Liver (tissue), 9 donors: Measurements from ENCODE around the gene SERPINA4. TPM values are rescaled to one million over a fixed set of nuclear protein-coding genes. Genes with fewer than 3 reads are reported as not detected.

Experiments
- DNase-seq: peaks from one replicate; pipeline ENCODE4 v3.0.0-alpha.2; 2017; ENCODE audit warnings: low spot score
- H3K27ac ChIP-seq, 2 donors: one replicate each; pipeline ENCODE4 v1.7.0; 2013; ENCODE audit warnings: inconsistent platforms in 2 of 2, low read length in 2 of 2, control low read depth in 1 of 2, low read depth in 1 of 2, mild to moderate bottlenecking in 1 of 2
- H3K27me3 ChIP-seq, 4 donors: one replicate each; pipeline versions ENCODE4 v1.6.1 to v1.7.0; 2013; ENCODE audit warnings: low read length in 3 of 4, inconsistent platforms in 1 of 4, mild to moderate bottlenecking in 1 of 4, moderate library complexity in 1 of 4; ENCODE audit not compliant: control insufficient read depth in 4 of 4, insufficient read depth in 4 of 4
- H3K36me3 ChIP-seq, 4 donors: one replicate each; pipeline versions ENCODE4 v1.6.1 to v1.7.0; 2013; ENCODE audit warnings: low read length in 3 of 4, mild to moderate bottlenecking in 3 of 4, low read depth in 1 of 4, moderate library complexity in 1 of 4; ENCODE audit not compliant: control insufficient read depth in 4 of 4, insufficient read depth in 3 of 4
- H3K4me1 ChIP-seq, 4 donors: one replicate each; pipeline versions ENCODE4 v1.6.1 to v1.7.0; 2013; ENCODE audit warnings: low read length in 3 of 4, mild to moderate bottlenecking in 3 of 4, moderate library complexity in 1 of 4; ENCODE audit not compliant: control insufficient read depth in 4 of 4, insufficient read depth in 4 of 4
- H3K4me3 ChIP-seq, 3 donors: one replicate each; pipeline versions ENCODE4 v1.6.1 to v1.7.0; 2013; ENCODE audit warnings: low read length in 3 of 3, control low read depth in 1 of 3, low read depth in 1 of 3, mild to moderate bottlenecking in 1 of 3
- H3K9ac ChIP-seq, 2 donors: one replicate each; pipeline ENCODE4 v1.7.0; 2013; ENCODE audit warnings: low read length in 2 of 2, mild to moderate bottlenecking in 2 of 2, moderate library complexity in 2 of 2, control low read depth in 1 of 2, low read depth in 1 of 2
- H3K9me3 ChIP-seq, 4 donors: one replicate each; pipeline versions ENCODE4 v1.6.1 to v1.7.0; 2013; ENCODE audit warnings: low read length in 3 of 4; ENCODE audit not compliant: control insufficient read depth in 4 of 4
- EGR1 ChIP-seq, 2 donors: IDR thresholded peaks; 2 replicates each; pipeline ENCODE4 v1.6.1; 2016 to 2018; ENCODE audit warnings: antibody characterized with exemption in 2 of 2, low read depth in 2 of 2
- FOXA1 ChIP-seq: IDR thresholded peaks from 2 replicates; pipeline ENCODE4 v1.6.1; 2016; ENCODE audit warnings: antibody characterized with exemption
- FOXA2 ChIP-seq: IDR thresholded peaks from 2 replicates; pipeline ENCODE4 v1.6.1; 2016; ENCODE audit warnings: antibody characterized with exemption
- GABPA ChIP-seq, 2 donors: IDR thresholded peaks in 1 of 2; conservative IDR thresholded peaks in 1 of 2; 2 replicates each; pipeline ENCODE4 v1.6.1; 2016; ENCODE audit warnings: antibody characterized with exemption in 2 of 2, mild to moderate bottlenecking in 1 of 2, moderate library complexity in 1 of 2
- HNF4A ChIP-seq, 2 donors: conservative IDR thresholded peaks; 2 replicates each; pipeline ENCODE4 v1.6.1; 2016; ENCODE audit warnings: antibody characterized with exemption in 2 of 2, mild to moderate bottlenecking in 2 of 2
- HNF4G ChIP-seq: IDR thresholded peaks from 2 replicates; pipeline ENCODE4 v1.6.1; 2016; ENCODE audit warnings: antibody characterized with exemption
- JUND ChIP-seq, 2 donors: IDR thresholded peaks; 2 replicates each; pipeline ENCODE4 v1.6.1; 2016; ENCODE audit warnings: antibody characterized with exemption in 2 of 2
- NR2F2 ChIP-seq: IDR thresholded peaks from 2 replicates; pipeline ENCODE4 v1.6.1; 2016; ENCODE audit warnings: antibody characterized with exemption
- RAD21 ChIP-seq, 2 donors: IDR thresholded peaks; 2 replicates each; pipeline ENCODE4 v1.6.1; 2016; ENCODE audit warnings: antibody characterized with exemption in 2 of 2, mild to moderate bottlenecking in 2 of 2
- RXRA ChIP-seq, 2 donors: IDR thresholded peaks; 2 replicates each; pipeline ENCODE4 v1.6.1; 2017 to 2018; ENCODE audit warnings: antibody characterized with exemption in 2 of 2, mild to moderate bottlenecking in 1 of 2
- SP1 ChIP-seq: IDR thresholded peaks from 2 replicates; pipeline ENCODE4 v1.6.1; 2018; ENCODE audit warnings: antibody characterized with exemption, mild to moderate bottlenecking
- TAF1 ChIP-seq: conservative IDR thresholded peaks from 2 replicates; pipeline ENCODE4 v1.6.1; 2016; ENCODE audit warnings: antibody characterized with exemption, mild to moderate bottlenecking
- YY1 ChIP-seq: IDR thresholded peaks from 2 replicates; pipeline ENCODE4 v1.6.1; 2016; ENCODE audit warnings: antibody characterized with exemption, mild to moderate bottlenecking
- WGBS: extraction: QIAGEN DNeasy Blood & Tissue Kit; methylation state at CpG from one replicate; pipeline ENCODE4 v1.1.7; 2013; 5-methylcytosine and 5-hydroxymethylcytosine counted together
- polyA plus RNA-seq, 2 donors: library from polyadenylated mRNA; stranded (reverse) in 1 of 2; unstranded in 1 of 2; fragments of 200-250 nt in 1 of 2; fragments of >200 nt in 1 of 2; fragmentation: Nextera tagmentation in 1 of 2; extraction: Ambion mirVana in 1 of 2; gene quantifications; one replicate each; pipeline versions ENCODE4 v1.2.1 to v1.2.3, GENCODE V29; 2013 to 2015
- total RNA-seq, 2 donors: library from RNA; depleted of rRNA; stranded (reverse); fragments of >200 nt; gene quantifications; one replicate each; pipeline ENCODE4 v1.2.3, GENCODE V29; 2014
- TF ChIP-seq, protein P1 (sequence below): IDR thresholded peaks from 2 replicates; pipeline ENCODE4 v1.6.1; 2016; ENCODE audit warnings: antibody characterized with exemption
- TF ChIP-seq, protein P2 (sequence below): IDR thresholded peaks from 2 replicates; pipeline ENCODE4 v1.6.1; 2016; ENCODE audit warnings: antibody characterized with exemption
- TF ChIP-seq, protein P3 (sequence below): IDR thresholded peaks from 2 replicates; pipeline ENCODE4 v1.6.1; 2016; ENCODE audit warnings: antibody characterized with exemption
- TF ChIP-seq, protein P4 (sequence below): IDR thresholded peaks from 2 replicates; pipeline ENCODE4 v1.6.1; 2016; ENCODE audit warnings: antibody characterized with exemption, mild to moderate bottlenecking
- TF ChIP-seq, protein P5 (sequence below): fragments of 150-350 bp; IDR thresholded peaks from 2 replicates; pipeline ENCODE4 v1.5.1; 2017; ENCODE audit warnings: improper control_type of control experiment, low read depth, low read length; ENCODE audit not compliant: missing input control
- donor health status: healthy.
- donor health status: healthy.
- donor health status: healthy.
- donor health status: healthy.
- donor health status: healthy.

SERPINA4 gene
- total and polyA plus RNA-seq, 4 donors, result 50.5 to 150 (median 74.0) TPM

DNA sequence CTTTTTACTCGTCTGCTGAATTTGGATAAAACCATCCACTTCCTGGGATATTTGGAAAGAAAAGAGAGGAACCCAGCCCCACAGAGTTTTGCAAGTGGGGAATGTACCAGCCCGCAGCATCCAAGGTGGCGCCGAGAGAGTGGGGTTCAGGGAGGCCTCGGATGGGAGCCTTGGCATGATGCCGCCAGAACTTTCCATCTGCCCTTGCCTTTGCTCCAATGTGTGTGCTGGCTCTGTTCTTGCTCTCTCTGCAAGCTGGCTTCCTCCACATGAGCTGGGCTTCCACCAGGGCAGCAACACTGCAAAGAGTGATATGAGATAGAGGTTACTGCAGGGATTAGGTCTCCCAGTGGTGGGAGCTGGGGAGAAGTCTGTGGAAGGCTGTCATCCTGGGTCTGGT, 45.4 kb upstream of the SERPINA4 start:
- Histone ChIP-seq H3K27ac (no peak overlapping the region), H3K9me3 (no peaks in the 10 kb centered on the region), H3K36me3 (no peaks in the 10 kb centered on the region), H3K4me1 (peaks cover 0 to 8% (median 4%) of the 10 kb centered on the region in 4 donors), H3K9ac (no peak overlapping the region), H3K27me3 (no peaks in the 10 kb centered on the region), H3K4me3 (no peak overlapping the region)
- 96% methylated on average over 6 of the region's 6 CpGs for WGBS
- TF ChIP-seq FOXA1, result no peak
- no peak for TF ChIP-seq NR2F2
- TF ChIP-seq RAD21 (IDR thresholded peaks at IDR 0.05), result no peak
- no peak for TF ChIP-seq RXRA (IDR thresholded peaks at IDR 0.05)
- TF ChIP-seq, protein P1, sequence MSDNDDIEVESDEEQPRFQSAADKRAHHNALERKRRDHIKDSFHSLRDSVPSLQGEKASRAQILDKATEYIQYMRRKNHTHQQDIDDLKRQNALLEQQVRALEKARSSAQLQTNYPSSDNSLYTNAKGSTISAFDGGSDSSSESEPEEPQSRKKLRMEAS, result no peak
- no peak for TF ChIP-seq FOXA2
- no peak for TF ChIP-seq GABPA (IDR thresholded peaks at IDR 0.05 in 1 of 2, conservative IDR thresholded peaks at IDR 0.05 in 1 of 2)
- TF ChIP-seq, protein P2, sequence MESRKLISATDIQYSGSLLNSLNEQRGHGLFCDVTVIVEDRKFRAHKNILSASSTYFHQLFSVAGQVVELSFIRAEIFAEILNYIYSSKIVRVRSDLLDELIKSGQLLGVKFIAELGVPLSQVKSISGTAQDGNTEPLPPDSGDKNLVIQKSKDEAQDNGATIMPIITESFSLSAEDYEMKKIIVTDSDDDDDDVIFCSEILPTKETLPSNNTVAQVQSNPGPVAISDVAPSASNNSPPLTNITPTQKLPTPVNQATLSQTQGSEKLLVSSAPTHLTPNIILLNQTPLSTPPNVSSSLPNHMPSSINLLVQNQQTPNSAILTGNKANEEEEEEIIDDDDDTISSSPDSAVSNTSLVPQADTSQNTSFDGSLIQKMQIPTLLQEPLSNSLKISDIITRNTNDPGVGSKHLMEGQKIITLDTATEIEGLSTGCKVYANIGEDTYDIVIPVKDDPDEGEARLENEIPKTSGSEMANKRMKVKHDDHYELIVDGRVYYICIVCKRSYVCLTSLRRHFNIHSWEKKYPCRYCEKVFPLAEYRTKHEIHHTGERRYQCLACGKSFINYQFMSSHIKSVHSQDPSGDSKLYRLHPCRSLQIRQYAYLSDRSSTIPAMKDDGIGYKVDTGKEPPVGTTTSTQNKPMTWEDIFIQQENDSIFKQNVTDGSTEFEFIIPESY, result no peak
- TF ChIP-seq, protein P3, sequence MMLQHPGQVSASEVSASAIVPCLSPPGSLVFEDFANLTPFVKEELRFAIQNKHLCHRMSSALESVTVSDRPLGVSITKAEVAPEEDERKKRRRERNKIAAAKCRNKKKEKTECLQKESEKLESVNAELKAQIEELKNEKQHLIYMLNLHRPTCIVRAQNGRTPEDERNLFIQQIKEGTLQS, result no peak
- TF ChIP-seq SP1, result no peak
- no peak for TF ChIP-seq TAF1
- no peak for TF ChIP-seq EGR1 (IDR thresholded peaks at IDR 0.05; ENCODE audit: low read depth in 2 of 2)
- TF ChIP-seq, protein P4, sequence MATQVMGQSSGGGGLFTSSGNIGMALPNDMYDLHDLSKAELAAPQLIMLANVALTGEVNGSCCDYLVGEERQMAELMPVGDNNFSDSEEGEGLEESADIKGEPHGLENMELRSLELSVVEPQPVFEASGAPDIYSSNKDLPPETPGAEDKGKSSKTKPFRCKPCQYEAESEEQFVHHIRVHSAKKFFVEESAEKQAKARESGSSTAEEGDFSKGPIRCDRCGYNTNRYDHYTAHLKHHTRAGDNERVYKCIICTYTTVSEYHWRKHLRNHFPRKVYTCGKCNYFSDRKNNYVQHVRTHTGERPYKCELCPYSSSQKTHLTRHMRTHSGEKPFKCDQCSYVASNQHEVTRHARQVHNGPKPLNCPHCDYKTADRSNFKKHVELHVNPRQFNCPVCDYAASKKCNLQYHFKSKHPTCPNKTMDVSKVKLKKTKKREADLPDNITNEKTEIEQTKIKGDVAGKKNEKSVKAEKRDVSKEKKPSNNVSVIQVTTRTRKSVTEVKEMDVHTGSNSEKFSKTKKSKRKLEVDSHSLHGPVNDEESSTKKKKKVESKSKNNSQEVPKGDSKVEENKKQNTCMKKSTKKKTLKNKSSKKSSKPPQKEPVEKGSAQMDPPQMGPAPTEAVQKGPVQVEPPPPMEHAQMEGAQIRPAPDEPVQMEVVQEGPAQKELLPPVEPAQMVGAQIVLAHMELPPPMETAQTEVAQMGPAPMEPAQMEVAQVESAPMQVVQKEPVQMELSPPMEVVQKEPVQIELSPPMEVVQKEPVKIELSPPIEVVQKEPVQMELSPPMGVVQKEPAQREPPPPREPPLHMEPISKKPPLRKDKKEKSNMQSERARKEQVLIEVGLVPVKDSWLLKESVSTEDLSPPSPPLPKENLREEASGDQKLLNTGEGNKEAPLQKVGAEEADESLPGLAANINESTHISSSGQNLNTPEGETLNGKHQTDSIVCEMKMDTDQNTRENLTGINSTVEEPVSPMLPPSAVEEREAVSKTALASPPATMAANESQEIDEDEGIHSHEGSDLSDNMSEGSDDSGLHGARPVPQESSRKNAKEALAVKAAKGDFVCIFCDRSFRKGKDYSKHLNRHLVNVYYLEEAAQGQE, result no peak
- no peak for TF ChIP-seq JUND (IDR thresholded peaks at IDR 0.05)
- no peak for TF ChIP-seq YY1
- TF ChIP-seq, protein P5, sequence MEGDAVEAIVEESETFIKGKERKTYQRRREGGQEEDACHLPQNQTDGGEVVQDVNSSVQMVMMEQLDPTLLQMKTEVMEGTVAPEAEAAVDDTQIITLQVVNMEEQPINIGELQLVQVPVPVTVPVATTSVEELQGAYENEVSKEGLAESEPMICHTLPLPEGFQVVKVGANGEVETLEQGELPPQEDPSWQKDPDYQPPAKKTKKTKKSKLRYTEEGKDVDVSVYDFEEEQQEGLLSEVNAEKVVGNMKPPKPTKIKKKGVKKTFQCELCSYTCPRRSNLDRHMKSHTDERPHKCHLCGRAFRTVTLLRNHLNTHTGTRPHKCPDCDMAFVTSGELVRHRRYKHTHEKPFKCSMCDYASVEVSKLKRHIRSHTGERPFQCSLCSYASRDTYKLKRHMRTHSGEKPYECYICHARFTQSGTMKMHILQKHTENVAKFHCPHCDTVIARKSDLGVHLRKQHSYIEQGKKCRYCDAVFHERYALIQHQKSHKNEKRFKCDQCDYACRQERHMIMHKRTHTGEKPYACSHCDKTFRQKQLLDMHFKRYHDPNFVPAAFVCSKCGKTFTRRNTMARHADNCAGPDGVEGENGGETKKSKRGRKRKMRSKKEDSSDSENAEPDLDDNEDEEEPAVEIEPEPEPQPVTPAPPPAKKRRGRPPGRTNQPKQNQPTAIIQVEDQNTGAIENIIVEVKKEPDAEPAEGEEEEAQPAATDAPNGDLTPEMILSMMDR, result no peak
- no peak for TF ChIP-seq HNF4G
- no peak for TF ChIP-seq HNF4A (conservative IDR thresholded peaks at IDR 0.05)
- no peak for DNase-seq
